B cell (primary cell): Measurements from ENCODE around the gene BTK. TPM values are rescaled to one million over a fixed set of nuclear protein-coding genes. Genes with fewer than 3 reads are reported as not detected.

Experiments
- ATAC-seq: fragments of 200-7000 bp; cut with Tn5 transposase; one replicate; pipeline ENCODE4 v1.10.0; 2021; ENCODE audit warnings: low read depth, mild to moderate bottlenecking, moderate number of reproducible peaks, moderate library complexity
- CTCF ChIA-PET: fragments of 350-600 bp; sonication (Branson Sonifier 250); formaldehyde crosslinking; loops from one replicate; lab custom pipeline; 2021; ENCODE audit warnings: antibody characterized with exemption, inconsistent platforms; lab: Charles Lee
- POLR2A ChIA-PET: fragments of 350-600 bp; sonication (Branson Sonifier 250); formaldehyde crosslinking; loops from one replicate; lab custom pipeline; 2021; ENCODE audit warnings: antibody characterized with exemption; lab: Charles Lee
- DNase-seq: peaks from one replicate; pipeline ENCODE4 v3.0.0; 2013
- H2AFZ ChIP-seq: 2 replicates; pipeline ENCODE4 v1.6.1; 2012; ENCODE audit warnings: mild to moderate bottlenecking, low read depth, low read length; ENCODE audit not compliant: insufficient read depth, poor library complexity, severe bottlenecking
- H3K27ac ChIP-seq, 2 donors: 1 replicate in 1 of 2; 2 replicates in 1 of 2; pipeline ENCODE4 v1.5.1; 2012 to 2013; ENCODE audit warnings: low read length in 2 of 2, mild to moderate bottlenecking in 2 of 2, moderate library complexity in 1 of 2
- H3K27me3 ChIP-seq, 4 experiments: fragments of 200-600 bp in 1 of 4; sonication (generic) in 1 of 4; replicated peaks in 1 of 4; 1 replicate in 2 of 4; 2 replicates in 2 of 4; pipeline versions ENCODE4 v1.6.1 to v1.7.0; 2013 to 2016; ENCODE audit warnings: low read length in 3 of 4, mild to moderate bottlenecking in 2 of 4, mixed read lengths in 1 of 4, moderate library complexity in 1 of 4; ENCODE audit not compliant: insufficient read depth in 4 of 4, control insufficient read depth in 3 of 4; ENCODE audit errors: control extremely low read depth in 1 of 4
- H3K36me3 ChIP-seq, 2 experiments: replicated peaks in 1 of 2; 1 replicate in 1 of 2; 2 replicates in 1 of 2; pipeline versions ENCODE4 v1.6.1 to v1.7.1; 2013; ENCODE audit warnings: low read length in 1 of 2; ENCODE audit not compliant: insufficient read depth in 2 of 2, control insufficient read depth in 1 of 2; ENCODE audit errors: control extremely low read depth in 1 of 2, extremely low read depth in 1 of 2
- H3K4me1 ChIP-seq, 2 donors: fragments of 200-600 bp in 1 of 2; sonication (generic) in 1 of 2; 1 replicate in 1 of 2; 2 replicates in 1 of 2; pipeline versions ENCODE4 v1.5.1 to v1.6.1; 2013 to 2017; ENCODE audit warnings: low read length in 2 of 2; ENCODE audit not compliant: control insufficient read depth in 2 of 2, insufficient read depth in 2 of 2
- H3K4me2 ChIP-seq: replicated peaks from 2 replicates; pipeline ENCODE3; 2012; ENCODE audit warnings: mild to moderate bottlenecking, low read depth, low read length; ENCODE audit not compliant: poor library complexity, severe bottlenecking
- H3K4me3 ChIP-seq, 5 experiments: fragments of 200-600 bp in 1 of 5; sonication (generic) in 1 of 5; 1 replicate in 3 of 5; 2 replicates in 2 of 5; pipeline versions ENCODE4 v1.5.1 to v1.7.0; 2011 to 2016; ENCODE audit warnings: low read length in 4 of 5, mild to moderate bottlenecking in 4 of 5, low read depth in 2 of 5, control low read depth in 1 of 5, moderate library complexity in 1 of 5; ENCODE audit not compliant: insufficient read depth in 1 of 5; ENCODE audit errors: control extremely low read depth in 1 of 5, extremely low read depth in 1 of 5
- H3K79me2 ChIP-seq: fragments of 200-600 bp; sonication (generic); one replicate; pipeline ENCODE4 v1.6.0; 2016; ENCODE audit warnings: low read length; ENCODE audit not compliant: control insufficient read depth, insufficient read depth
- H3K9ac ChIP-seq: fragments of 200-600 bp; sonication (generic); 2 replicates; pipeline ENCODE4 v1.6.1; 2017; ENCODE audit warnings: mild to moderate bottlenecking, low read length, moderate library complexity
- H3K9me3 ChIP-seq, 3 donors: one replicate each; pipeline versions ENCODE4 v1.6.1 to v1.7.1; 2013; ENCODE audit warnings: low read length in 2 of 3; ENCODE audit not compliant: control insufficient read depth in 2 of 3, insufficient read depth in 1 of 3; ENCODE audit errors: control extremely low read depth in 1 of 3
- H4K20me1 ChIP-seq: 2 replicates; pipeline ENCODE4 v1.6.0; 2012; ENCODE audit warnings: mild to moderate bottlenecking, low read length; ENCODE audit not compliant: insufficient read depth, control insufficient read depth, poor library complexity, severe bottlenecking
- H3K27ac Mint-ChIP-seq: one replicate; pipeline ENCODE4 v1.8.0; 2021; ENCODE audit warnings: mixed read lengths
- H3K27me3 Mint-ChIP-seq: one replicate; pipeline ENCODE4 v1.8.0; 2021; ENCODE audit warnings: mixed read lengths
- H3K4me1 Mint-ChIP-seq: one replicate; pipeline ENCODE4 v1.8.0; 2021; ENCODE audit warnings: mixed read lengths
- H3K4me3 Mint-ChIP-seq: one replicate; pipeline ENCODE4 v1.8.0; 2021; ENCODE audit warnings: mixed read lengths
- H3K9me3 Mint-ChIP-seq: one replicate; pipeline ENCODE4 v1.8.0; 2022; ENCODE audit warnings: mixed read lengths; ENCODE audit not compliant: insufficient read depth
- EZH2 ChIP-seq: IDR thresholded peaks from 2 replicates; pipeline ENCODE4 v1.6.1; 2012; ENCODE audit warnings: borderline replicate concordance, low read depth, mild to moderate bottlenecking, moderate library complexity, low read length; ENCODE audit not compliant: insufficient read depth, poor library complexity, severe bottlenecking
- WGBS: methylation state at CpG from one replicate; pipeline ENCODE4 v1.1.5; 2013; ENCODE audit warnings: missing lambda C conversion rate; ENCODE audit not compliant: insufficient coverage; 5-methylcytosine and 5-hydroxymethylcytosine counted together
- intact Hi-C: fragments of 100-400 bp; cut with micrococcal nuclease; formaldehyde crosslinking; loops from one replicate; pipeline ENCODE4 v1.10.0; 2022
- polyA plus RNA-seq: library from polyadenylated mRNA; depleted of rRNA; stranded (reverse); fragments of >200 nt; gene quantifications from 2 replicates; pipeline ENCODE4 v1.2.3, GENCODE V29; 2012
- total RNA-seq, 2 donors: library from RNA; stranded (reverse); fragments of 120-200 nt in 1 of 2; gene quantifications; 1 replicate in 1 of 2; 2 replicates in 1 of 2; pipeline versions ENCODE4 v1.2.3 to v1.2.4, GENCODE V29; 2013 to 2022
- TF ChIP-seq, protein P1 (sequence below): fragments of 200-600 bp; IDR thresholded peaks from one replicate; pipeline ENCODE4 v1.8.0; 2022; ENCODE audit warnings: antibody characterized with exemption, mild to moderate bottlenecking

Gene BTK
- total and polyA plus RNA-seq, 2 donors (not counting 1 experiment from before 2014, with no cell fraction given), result 166 to 235 TPM

DNA sequence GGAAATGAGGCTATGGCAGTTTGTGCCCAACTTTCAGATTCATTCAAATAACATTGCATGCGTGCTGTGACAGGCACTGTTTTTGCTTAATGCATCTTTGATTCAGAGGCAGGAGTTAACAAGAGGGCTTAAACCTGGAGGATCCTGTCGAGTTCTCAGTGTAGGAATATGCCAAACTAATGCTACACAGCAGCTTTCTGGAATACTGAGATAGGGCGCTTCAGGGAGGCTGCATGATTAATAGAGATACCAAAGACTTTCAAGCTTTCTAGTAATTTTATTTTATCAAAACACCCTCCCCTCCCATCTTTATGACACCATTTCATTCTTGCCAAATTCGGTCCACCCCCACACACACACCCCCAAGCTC is 36.8 kb downstream of the BTK start:
- Histone ChIP-seq H3K4me2 (peak overlapping the region; percentile 74), H4K20me1 (no peaks in the 10 kb centered on the region), H3K36me3 (peaks cover 4 to 29% of the 10 kb centered on the region in 2 experiments), H3K79me2 (peaks cover 30% of the 10 kb centered on the region), H2AFZ (peak overlapping the region; percentile 86), H3K27ac (peak overlapping the region; percentile 55 to 81), H3K9ac (peak overlapping the region; percentile 76), H3K27me3 (no peaks in the 10 kb centered on the region), H3K4me3 (peak overlapping the region in 4 of 5 experiments; percentile 64 to 81 (median 76)), H3K9me3 (no peaks in the 10 kb centered on the region), H3K4me1 (peaks cover 3 to 15% of the 10 kb centered on the region in 2 donors)
- TF ChIP-seq EZH2, result no peak
- TF ChIP-seq, protein P1, sequence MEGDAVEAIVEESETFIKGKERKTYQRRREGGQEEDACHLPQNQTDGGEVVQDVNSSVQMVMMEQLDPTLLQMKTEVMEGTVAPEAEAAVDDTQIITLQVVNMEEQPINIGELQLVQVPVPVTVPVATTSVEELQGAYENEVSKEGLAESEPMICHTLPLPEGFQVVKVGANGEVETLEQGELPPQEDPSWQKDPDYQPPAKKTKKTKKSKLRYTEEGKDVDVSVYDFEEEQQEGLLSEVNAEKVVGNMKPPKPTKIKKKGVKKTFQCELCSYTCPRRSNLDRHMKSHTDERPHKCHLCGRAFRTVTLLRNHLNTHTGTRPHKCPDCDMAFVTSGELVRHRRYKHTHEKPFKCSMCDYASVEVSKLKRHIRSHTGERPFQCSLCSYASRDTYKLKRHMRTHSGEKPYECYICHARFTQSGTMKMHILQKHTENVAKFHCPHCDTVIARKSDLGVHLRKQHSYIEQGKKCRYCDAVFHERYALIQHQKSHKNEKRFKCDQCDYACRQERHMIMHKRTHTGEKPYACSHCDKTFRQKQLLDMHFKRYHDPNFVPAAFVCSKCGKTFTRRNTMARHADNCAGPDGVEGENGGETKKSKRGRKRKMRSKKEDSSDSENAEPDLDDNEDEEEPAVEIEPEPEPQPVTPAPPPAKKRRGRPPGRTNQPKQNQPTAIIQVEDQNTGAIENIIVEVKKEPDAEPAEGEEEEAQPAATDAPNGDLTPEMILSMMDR, result no peak
- Mint-ChIP-seq H3K4me3 (peak overlapping the region; percentile 92), H3K27ac (peak overlapping the region; percentile 86), H3K4me1 (peaks cover 12% of the 10 kb centered on the region), H3K9me3 (no peaks in the 10 kb centered on the region), H3K27me3 (no peaks in the 10 kb centered on the region)
- 17% methylated on average over 1 of the region's 4 CpGs for WGBS
- DNase-seq, result no peak
- CTCF ChIA-PET, result interaction anchor here (1.8 kb wide), 2 partner anchors 42 to 68 kb away, joined by 5 to 12 read pairs; partner anchors contain the start of gene RPL36A
- intact Hi-C loops, result loop anchor here (2.0 kb wide), 1 partner anchor 60 kb away; the partner anchor contains the start of gene HNRNPH2
- POLR2A ChIA-PET, result interaction anchor here (0.5 to 1.1 kb wide), 3 partner anchors 34 to 70 kb away, joined by 4 to 5 read pairs (median 4); partner anchors contain the start of gene RPL36A
- no peak for ATAC-seq
